Measurements from ENCODE around the gene DLX4.

The DLX4 gene

DNA sequence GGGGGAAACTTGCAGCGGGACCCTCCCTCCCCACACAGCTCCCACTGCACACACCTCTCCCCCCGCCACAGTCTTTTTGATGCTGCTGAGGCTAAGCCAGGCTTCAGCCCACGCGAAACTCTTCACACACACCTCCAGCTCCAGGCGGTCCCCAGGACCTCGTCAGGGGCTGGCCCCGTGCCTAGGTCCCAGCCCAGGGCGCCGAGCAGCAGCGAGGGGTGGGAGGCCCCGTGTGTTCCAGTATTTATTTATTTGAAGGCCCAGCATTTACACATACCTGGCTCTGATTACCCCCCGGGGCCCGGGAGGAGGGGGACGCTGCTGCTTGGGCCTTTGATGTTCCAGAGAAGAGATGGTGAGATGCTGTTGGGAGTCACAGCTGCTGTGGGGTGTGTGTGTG is 44.9 kb upstream of the DLX4 start:
- no peaks in the 10 kb centered on the region for H3K27me3 ChIP-seq (ENCODE audit: insufficient read depth, low read length, poor library complexity, severe bottlenecking)

DNA sequence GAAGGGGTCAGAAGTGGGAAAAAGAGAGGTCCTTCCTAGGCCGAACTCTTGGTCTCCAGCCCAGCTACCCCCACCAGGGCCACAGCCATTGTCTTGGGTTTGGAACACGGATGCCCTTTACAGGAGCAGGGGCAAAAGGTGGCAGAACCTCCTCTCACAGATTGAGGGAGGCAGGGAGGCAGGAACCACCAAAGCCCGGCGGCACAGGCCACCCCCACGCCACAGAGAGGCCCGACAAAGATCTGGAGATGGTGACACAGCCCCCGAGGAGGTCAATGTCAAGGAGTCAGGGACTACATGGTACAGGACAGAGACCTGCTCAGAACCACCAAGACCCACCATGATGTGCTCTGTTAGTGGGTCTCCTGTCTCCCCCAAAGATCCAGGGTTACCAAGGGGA is 44.4 kb upstream of the DLX4 start:
- Histone ChIP-seq H3K9me2 (replicated peaks; ENCODE audit: low read depth, low read length) (no peaks in the 10 kb centered on the region), H3K4me2 (ENCODE audit: low read depth, low read length, poor library complexity, severe bottlenecking) (no peak overlapping the region), H3K4me1 (ENCODE audit: insufficient read depth, low read length, poor library complexity, severe bottlenecking) (no peaks in the 10 kb centered on the region), H3K36me3 (ENCODE audit: insufficient read depth, low read length) (no peaks in the 10 kb centered on the region), H3K9me3 (ENCODE audit: insufficient read depth, low read depth, low read length) (no peaks in the 10 kb centered on the region), H3F3A (ENCODE audit: low read depth) (no peaks in the 10 kb centered on the region), H3K9ac (ENCODE audit: low read depth, low read length, poor library complexity, severe bottlenecking) (no peak overlapping the region), H3K27me3 (ENCODE audit: insufficient read depth, low read length, poor library complexity, severe bottlenecking) (no peaks in the 10 kb centered on the region), H3K79me2 (ENCODE audit: insufficient read depth, low read length) (no peaks in the 10 kb centered on the region), H4K20me1 (ENCODE audit: insufficient read depth, low read length, poor library complexity, severe bottlenecking) (no peaks in the 10 kb centered on the region), H2AFZ (ENCODE audit: low read length) (no peak overlapping the region), H3K4me3 (ENCODE audit: low read length, poor library complexity, severe bottlenecking) (no peak overlapping the region)
- TF ChIP-seq, protein P1, sequence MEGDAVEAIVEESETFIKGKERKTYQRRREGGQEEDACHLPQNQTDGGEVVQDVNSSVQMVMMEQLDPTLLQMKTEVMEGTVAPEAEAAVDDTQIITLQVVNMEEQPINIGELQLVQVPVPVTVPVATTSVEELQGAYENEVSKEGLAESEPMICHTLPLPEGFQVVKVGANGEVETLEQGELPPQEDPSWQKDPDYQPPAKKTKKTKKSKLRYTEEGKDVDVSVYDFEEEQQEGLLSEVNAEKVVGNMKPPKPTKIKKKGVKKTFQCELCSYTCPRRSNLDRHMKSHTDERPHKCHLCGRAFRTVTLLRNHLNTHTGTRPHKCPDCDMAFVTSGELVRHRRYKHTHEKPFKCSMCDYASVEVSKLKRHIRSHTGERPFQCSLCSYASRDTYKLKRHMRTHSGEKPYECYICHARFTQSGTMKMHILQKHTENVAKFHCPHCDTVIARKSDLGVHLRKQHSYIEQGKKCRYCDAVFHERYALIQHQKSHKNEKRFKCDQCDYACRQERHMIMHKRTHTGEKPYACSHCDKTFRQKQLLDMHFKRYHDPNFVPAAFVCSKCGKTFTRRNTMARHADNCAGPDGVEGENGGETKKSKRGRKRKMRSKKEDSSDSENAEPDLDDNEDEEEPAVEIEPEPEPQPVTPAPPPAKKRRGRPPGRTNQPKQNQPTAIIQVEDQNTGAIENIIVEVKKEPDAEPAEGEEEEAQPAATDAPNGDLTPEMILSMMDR (conservative IDR thresholded peaks at IDR 0.05; ENCODE audit: low read length), result no peak
- TF ChIP-seq EZH2phosphoT487 (IDR thresholded peaks at IDR 0.05; ENCODE audit: borderline replicate concordance), result no peak

More for the DNA sequence above, 44.9 kb upstream of the DLX4 start:
- H3K9me2 ChIP-seq (replicated peaks; ENCODE audit: low read depth, low read length), result no peaks in the 10 kb centered on the region
- H3K4me2 ChIP-seq (ENCODE audit: low read depth, low read length, poor library complexity, severe bottlenecking), result no peak overlapping the region
- no peak overlapping the region for H3K9ac ChIP-seq (ENCODE audit: low read depth, low read length, poor library complexity, severe bottlenecking)
- no peak overlapping the region for H3K4me3 ChIP-seq (ENCODE audit: low read length, poor library complexity, severe bottlenecking)
- no peaks in the 10 kb centered on the region for H3K79me2 ChIP-seq (ENCODE audit: insufficient read depth, low read length)
- no peaks in the 10 kb centered on the region for H3K4me1 ChIP-seq (ENCODE audit: insufficient read depth, low read length, poor library complexity, severe bottlenecking)
- no peaks in the 10 kb centered on the region for H4K20me1 ChIP-seq (ENCODE audit: insufficient read depth, low read length, poor library complexity, severe bottlenecking)
- no peaks in the 10 kb centered on the region for H3F3A ChIP-seq (ENCODE audit: low read depth)
- H3K36me3 ChIP-seq (ENCODE audit: insufficient read depth, low read length), result no peaks in the 10 kb centered on the region
- TF ChIP-seq EZH2phosphoT487 (IDR thresholded peaks at IDR 0.05; ENCODE audit: borderline replicate concordance), result no peak
- TF ChIP-seq, protein P1 (conservative IDR thresholded peaks at IDR 0.05; ENCODE audit: low read length), result no peak
- H2AFZ ChIP-seq (ENCODE audit: low read length), result no peak overlapping the region
- H3K9me3 ChIP-seq (ENCODE audit: insufficient read depth, low read depth, low read length), result no peaks in the 10 kb centered on the region

DNA sequence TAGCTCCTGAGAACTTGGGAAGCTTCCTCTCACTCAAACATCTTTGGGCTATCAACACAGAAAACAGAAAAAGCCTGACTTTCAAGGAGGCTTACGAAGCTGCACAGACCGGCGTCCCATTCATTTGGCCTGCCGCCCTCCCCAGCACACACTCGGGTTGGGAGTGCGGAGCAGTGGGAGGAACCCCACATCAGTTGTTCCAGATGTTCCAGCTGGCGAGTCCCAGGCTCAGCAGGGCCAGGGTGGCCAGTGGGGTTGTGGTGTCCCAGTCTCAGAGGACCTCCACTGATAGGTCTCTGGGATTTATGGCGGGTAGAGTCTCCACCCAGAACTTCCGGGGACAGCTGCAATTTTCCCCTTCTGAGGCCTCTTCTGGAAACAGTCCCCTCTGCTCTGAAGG is 43.1 kb upstream of the DLX4 start:
- TF ChIP-seq EZH2phosphoT487 (IDR thresholded peaks at IDR 0.05; ENCODE audit: borderline replicate concordance), result no peak
- TF ChIP-seq, protein P1 (conservative IDR thresholded peaks at IDR 0.05; ENCODE audit: low read length), result no peak
- no peak overlapping the region for H3K4me3 ChIP-seq (ENCODE audit: low read length, poor library complexity, severe bottlenecking)
- no peaks in the 10 kb centered on the region for H3K36me3 ChIP-seq (ENCODE audit: insufficient read depth, low read length)
- H3K4me2 ChIP-seq (ENCODE audit: low read depth, low read length, poor library complexity, severe bottlenecking), result no peak overlapping the region
- no peaks in the 10 kb centered on the region for H3K9me2 ChIP-seq (replicated peaks; ENCODE audit: low read depth, low read length)
- H4K20me1 ChIP-seq (ENCODE audit: insufficient read depth, low read length, poor library complexity, severe bottlenecking), result no peaks in the 10 kb centered on the region
- H3K27me3 ChIP-seq (ENCODE audit: insufficient read depth, low read length, poor library complexity, severe bottlenecking), result no peaks in the 10 kb centered on the region
- no peak overlapping the region for H3K9ac ChIP-seq (ENCODE audit: low read depth, low read length, poor library complexity, severe bottlenecking)
- H3K79me2 ChIP-seq (ENCODE audit: insufficient read depth, low read length), result no peaks in the 10 kb centered on the region
- no peaks in the 10 kb centered on the region for H3K9me3 ChIP-seq (ENCODE audit: insufficient read depth, low read depth, low read length)
- H2AFZ ChIP-seq (ENCODE audit: low read length), result no peak overlapping the region
- H3F3A ChIP-seq (ENCODE audit: low read depth), result no peaks in the 10 kb centered on the region
- H3K4me1 ChIP-seq (ENCODE audit: insufficient read depth, low read length, poor library complexity, severe bottlenecking), result no peaks in the 10 kb centered on the region
